ES-I3 (cell line): Measurements from ENCODE around the gene GPR15.

Source experiments
- H3K36me3 ChIP-seq: 2 replicates; pipeline ENCODE4 v1.6.1; 2013; ENCODE audit warnings: mild to moderate bottlenecking, low read length, control low read depth, moderate library complexity; ENCODE audit not compliant: insufficient read depth
- H3K4me1 ChIP-seq: 2 replicates; pipeline ENCODE4 v1.6.1; 2013; ENCODE audit warnings: mild to moderate bottlenecking, control low read depth, low read length; ENCODE audit not compliant: insufficient read depth
- H3K9ac ChIP-seq: 2 replicates; pipeline ENCODE4 v1.6.1; 2013; ENCODE audit warnings: low read depth, mild to moderate bottlenecking, low read length, moderate library complexity
- H3K9me3 ChIP-seq: 2 replicates; pipeline ENCODE4 v1.6.1; 2013; ENCODE audit warnings: mild to moderate bottlenecking, low read length, moderate library complexity; ENCODE audit not compliant: control insufficient read depth, insufficient read depth

Gene GPR15

DNA sequence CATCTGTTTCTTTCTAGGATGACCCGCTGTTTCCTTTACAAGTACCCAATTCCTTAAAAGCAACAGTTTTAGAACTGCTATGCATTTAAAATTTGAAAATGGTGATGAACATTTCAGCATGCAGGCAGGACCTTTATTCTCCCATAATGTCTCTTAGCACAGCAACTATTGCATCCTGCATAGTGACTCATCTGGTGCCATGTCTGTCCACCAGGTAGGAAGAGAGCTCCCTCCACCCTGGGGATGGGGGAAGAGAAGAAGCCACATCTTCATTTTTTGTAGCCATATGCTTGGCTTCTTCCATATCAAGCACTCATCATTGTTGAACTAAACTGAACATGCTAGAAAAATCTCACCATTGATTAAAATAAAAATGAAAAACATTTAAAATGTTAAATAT is 9.9 kb downstream of the GPR15 start:
- Histone ChIP-seq H3K9ac (no peak overlapping the region), H3K9me3 (no peaks in the 10 kb centered on the region; the same call in 1 of the 2 replicates)

DNA sequence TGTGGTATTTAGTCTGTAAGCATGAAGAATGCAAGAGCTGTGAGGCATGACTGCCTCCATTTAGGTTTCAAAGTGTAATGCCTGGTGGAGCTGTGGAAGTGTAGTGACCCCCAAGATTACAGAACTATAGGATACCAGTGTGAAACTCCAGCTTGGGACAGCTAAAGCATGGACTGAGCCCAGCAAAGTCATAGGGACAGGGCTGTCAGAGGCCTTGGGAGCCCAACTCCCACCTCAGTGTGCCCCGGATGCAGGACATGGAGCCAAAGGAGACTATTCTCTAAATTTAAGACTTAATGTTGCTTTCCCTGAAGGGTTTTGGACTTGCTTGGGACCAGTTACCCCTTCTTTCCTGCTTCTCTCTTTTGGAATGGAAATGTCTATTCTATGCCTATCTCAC is 10.8 kb downstream of the GPR15 start:
- no peaks in the 10 kb centered on the region for H3K36me3 ChIP-seq
- H3K9me3 ChIP-seq: no peaks in the 10 kb centered on the region; the same call in 1 of the 2 replicates
- H3K9ac ChIP-seq: no peak overlapping the region
- H3K4me1 ChIP-seq: no peaks in the 10 kb centered on the region

More for the DNA sequence above, 9.9 kb downstream of the GPR15 start:
- H3K4me1 ChIP-seq: no peaks in the 10 kb centered on the region
- no peaks in the 10 kb centered on the region for H3K36me3 ChIP-seq

DNA sequence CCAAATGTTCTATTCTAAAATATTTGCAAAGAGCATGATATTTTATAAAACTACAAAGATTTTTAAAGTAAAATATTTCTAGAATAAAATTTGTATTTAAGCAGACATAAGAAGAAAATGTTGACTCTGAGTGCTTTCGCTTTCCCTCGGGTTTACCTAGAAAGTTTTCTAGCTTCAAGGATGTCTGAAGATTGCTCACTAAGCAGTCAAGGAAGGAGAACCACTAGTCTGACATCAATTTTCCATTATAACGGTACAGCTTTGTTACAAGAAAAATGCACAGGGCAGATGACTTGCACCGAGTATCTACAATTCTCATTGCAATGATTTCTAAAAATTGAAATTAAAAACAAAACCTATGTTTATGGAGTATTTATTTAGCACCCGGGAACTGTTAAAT is 14.2 kb downstream of the GPR15 start:
- Histone ChIP-seq H3K9ac (no peak overlapping the region), H3K4me1 (no peaks in the 10 kb centered on the region), H3K9me3 (no peaks in the 10 kb centered on the region), H3K36me3 (no peaks in the 10 kb centered on the region)

DNA sequence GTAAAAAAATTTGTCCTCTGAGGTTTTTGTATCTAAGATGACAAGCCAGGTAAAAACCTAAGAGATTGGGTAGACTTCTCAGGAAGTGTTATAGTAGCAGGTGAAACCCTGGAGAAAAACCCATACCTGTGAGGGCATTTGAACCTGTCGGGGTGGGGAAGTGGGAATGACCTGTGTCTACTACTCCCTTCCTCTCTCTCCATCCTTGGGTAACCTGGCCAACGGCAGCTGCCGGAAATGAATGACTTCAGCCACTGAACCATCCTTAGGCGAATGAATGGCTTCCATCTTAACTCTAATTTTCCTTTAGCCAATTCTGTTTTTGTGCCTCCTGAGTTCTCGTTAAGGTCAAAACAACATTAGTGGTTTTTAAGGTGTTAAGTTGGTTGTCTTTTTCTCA is 16.8 kb downstream of the GPR15 start:
- Histone ChIP-seq H3K9ac (no peak overlapping the region), H3K36me3 (no peaks in the 10 kb centered on the region), H3K4me1 (no peaks in the 10 kb centered on the region), H3K9me3 (no peaks in the 10 kb centered on the region)

DNA sequence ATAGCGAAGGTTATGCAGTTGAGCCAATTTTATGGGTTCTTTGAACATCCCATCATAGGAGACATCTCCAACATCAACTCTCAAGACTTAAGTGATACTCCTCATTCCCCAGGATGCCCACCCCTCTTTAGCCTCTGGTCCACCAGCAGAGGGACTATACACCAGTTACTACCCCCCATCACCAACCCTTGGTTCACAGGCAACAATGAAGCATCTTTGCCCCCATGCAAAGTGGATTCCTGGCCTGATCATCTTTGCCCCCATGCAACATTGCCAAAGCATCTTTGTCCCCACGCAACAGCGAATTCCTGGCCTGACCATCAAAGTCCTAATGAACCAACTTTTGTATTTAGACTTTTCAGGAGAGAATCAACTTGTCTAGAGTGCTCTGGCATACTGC is 19.1 kb downstream of the GPR15 start:
- Histone ChIP-seq H3K4me1 (no peaks in the 10 kb centered on the region), H3K9me3 (no peaks in the 10 kb centered on the region), H3K9ac (no peak overlapping the region), H3K36me3 (no peaks in the 10 kb centered on the region)

DNA sequence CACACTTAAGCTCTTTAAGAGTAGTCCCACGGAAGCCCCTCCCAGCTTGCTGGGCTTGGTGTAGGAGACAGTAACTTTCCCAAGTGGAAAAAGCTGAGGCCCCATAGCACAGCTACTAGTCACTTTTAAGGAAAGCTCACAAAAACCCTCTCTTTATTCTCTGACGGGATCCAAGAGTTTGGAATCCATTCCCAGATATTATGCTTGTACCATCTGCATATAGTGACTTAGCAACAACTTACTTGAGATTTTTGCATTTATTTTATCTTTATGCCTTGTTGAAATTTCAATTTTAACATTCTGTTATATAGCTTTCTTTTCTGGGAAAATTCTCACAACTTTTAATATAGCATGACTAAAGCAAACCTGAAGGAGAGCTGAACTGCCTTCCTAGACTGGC is 19.5 kb downstream of the GPR15 start:
- no peaks in the 10 kb centered on the region for H3K4me1 ChIP-seq
- no peaks in the 10 kb centered on the region for H3K9me3 ChIP-seq
- no peaks in the 10 kb centered on the region for H3K36me3 ChIP-seq
- no peak overlapping the region for H3K9ac ChIP-seq

DNA sequence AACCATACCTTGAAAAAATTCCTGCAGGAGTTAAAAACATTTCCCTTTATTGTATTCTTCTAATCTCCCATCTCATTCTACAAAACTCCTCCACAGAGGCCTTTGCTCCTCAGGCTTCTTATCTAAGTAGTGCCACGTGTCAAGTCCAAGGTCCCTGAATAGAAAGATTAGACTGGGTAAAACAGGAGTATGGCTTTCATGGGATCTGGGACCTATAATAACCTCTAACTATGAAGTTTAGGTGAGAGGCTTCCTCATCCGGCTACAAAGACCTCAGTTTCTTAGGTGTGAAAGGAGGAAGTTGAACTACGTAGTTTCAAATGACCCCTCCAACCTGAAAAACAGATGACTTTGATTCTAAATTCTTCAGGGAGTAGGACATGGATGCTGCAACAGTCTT is 20.0 kb downstream of the GPR15 start:
- H3K4me1 ChIP-seq: no peaks in the 10 kb centered on the region
- no peaks in the 10 kb centered on the region for H3K9me3 ChIP-seq
- no peaks in the 10 kb centered on the region for H3K36me3 ChIP-seq
- H3K9ac ChIP-seq: no peak overlapping the region

DNA sequence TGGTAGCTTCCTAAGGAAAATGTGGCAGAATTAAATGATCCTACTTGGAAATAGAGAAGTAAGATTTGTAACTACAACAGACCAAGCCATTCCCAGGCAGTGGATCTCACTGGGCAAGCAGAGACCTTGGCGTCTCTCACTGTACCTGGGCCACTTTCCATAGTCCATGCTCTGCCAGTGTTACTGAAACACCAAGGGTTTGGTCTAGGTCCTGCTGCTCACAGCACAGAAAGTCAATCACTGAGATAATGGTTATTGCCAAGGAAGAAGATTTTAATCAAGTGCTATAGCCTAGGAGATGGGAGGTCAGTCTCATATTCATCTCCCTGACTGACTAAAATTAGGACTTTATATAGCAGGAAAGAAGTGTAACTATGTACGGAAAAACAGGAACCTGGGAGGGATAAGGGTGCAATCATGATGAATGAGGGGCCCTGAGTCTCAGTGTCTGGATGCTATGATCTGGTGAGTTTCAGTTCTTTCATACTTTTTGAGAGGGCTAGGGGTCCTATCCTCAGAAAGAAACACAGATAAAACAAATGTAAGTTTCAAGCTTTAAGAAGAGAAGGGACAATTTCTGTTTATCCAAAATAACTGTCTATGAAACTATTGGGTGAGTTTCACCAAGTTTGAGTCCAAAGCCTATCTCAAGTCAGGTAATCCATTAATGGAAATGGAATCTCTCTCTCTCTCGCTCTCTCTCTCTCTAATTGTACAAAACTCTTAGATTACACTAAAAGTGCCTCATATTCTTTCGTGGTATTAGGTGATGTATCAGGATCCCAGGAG is 20.6 kb downstream of the GPR15 start:
- Histone ChIP-seq H3K4me1 (no peaks in the 10 kb centered on the region), H3K36me3 (no peaks in the 10 kb centered on the region), H3K9me3 (no peaks in the 10 kb centered on the region), H3K9ac (no peak overlapping the region)

DNA sequence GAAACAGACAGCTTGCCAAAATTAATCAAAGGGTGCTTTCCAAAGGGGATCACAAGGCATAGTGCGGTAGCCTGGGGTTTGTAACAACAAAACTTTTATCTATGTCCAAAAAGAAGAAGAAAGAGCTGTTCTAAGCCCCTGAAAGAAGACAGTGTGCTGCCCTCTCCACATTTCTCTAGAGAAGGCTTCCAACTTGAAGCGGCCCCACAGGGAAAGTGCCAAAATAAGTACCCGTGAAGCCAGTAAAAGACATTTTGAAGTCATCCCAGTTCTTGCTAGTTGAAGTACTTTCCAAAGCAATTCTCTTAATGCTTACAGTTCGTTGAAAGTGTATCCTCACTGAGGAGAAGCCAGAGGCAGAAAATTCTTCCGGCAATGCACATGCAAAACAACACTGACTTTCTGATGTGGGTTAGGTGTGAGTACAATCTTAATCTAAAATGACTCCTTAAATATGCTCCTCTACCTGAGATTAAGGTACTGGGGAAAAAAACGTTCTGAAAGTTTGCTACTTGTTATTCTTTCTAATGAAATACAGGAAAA is 21.3 kb downstream of the GPR15 start:
- Histone ChIP-seq H3K9ac (no peak overlapping the region), H3K36me3 (no peaks in the 10 kb centered on the region), H3K4me1 (no peaks in the 10 kb centered on the region), H3K9me3 (no peaks in the 10 kb centered on the region)

DNA sequence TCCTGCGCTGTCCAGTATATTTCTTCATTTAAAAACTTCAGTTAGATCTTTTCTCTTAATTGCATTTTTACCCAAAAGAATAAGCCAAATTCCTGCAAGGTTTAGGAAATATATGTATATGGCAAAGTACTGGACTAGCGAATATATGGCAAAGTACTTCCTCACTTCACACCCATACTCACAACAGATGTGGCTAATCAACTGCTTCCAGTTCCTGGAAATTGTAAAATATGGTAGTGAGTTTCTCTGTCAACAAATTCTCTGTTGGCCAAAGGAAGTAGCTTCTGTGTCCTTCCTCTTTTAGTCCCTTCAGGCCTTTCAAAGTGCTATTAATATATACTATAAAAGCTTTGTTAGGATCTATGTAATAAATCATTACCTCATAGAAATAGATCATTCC is 22.0 kb downstream of the GPR15 start:
- Histone ChIP-seq H3K9ac (no peak overlapping the region), H3K4me1 (no peaks in the 10 kb centered on the region), H3K9me3 (no peaks in the 10 kb centered on the region), H3K36me3 (no peaks in the 10 kb centered on the region)

DNA sequence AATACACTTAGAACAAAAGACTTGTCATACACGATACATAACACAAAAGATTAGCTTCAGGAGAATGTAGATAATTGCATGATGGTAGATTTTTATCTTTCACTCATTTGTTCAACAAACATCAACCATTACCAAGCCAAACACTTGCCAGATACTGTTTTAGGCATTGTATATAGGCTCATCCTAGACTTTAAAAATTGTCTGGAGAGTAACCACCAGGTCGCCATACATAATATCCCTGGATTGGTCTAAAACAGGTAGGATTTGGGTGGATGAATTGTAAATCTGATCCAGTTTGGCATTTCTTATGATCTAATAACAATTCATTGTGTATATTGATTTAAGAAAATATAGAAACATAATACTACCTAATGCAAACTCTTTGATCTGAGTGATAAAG is 22.8 kb downstream of the GPR15 start:
- Histone ChIP-seq H3K9ac (no peak overlapping the region), H3K36me3 (no peaks in the 10 kb centered on the region), H3K9me3 (no peaks in the 10 kb centered on the region), H3K4me1 (no peaks in the 10 kb centered on the region)

DNA sequence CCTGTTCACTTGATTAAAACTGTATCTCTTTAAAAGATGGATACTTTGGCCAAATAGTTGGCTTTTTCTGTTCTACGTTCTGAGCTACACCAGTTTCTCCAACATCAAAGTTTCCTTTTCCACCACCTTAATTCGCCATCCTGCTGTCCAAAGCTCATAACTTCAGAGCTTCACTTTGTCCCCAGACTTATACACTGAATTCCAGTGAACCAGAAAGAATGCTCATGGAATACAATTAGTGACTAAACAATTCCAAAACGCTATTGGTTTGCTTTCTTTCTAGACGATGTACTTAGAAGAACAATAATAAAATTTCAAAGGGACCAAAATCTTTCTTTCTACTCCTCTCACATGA is 23.2 kb downstream of the GPR15 start:
- Histone ChIP-seq H3K9ac (no peak overlapping the region), H3K36me3 (no peaks in the 10 kb centered on the region), H3K4me1 (no peaks in the 10 kb centered on the region), H3K9me3 (no peaks in the 10 kb centered on the region)

DNA sequence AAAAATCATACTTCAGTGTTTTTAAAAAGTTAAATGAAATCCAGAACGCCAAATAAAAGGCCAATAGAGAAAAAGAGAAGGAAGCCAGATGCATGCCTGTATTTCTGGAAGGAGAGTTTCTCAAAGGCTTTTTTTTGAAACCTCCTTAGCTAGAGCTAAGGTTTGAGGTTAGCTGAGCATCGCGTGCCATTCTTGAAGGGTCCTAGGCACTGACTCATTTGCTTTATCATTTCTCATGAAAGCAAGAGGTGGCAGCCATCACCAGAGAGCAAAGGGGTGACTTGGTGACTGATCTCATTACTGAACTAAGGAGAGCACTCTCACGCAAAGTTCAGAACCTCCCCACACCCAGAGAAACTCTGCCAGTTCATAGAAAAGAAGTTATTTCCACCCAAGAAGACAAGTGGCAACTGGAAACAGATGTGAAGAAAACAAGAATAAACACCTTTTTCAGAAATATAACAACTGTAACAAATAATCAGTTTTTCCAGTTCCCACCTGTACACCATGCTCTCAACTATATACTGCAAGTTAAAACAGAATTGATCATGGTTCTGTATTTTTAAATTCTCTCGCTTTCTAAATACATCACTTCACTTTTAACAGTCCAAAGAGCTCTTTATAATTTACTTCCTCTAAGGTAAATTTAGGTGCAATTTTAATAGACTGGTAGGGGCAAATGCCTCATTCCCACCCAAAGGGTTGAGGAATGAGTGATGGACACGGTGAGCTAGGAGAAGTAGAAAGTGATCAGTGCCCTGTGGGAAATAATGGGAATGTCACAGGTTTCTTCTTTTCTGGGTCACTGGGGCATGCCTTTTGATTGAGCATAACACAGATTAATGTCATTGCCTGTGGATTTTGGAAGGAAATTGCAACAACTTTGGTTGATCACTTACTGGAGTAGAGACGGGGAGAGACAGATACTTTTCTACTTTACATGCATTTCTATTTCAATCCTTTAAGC is 24.7 kb downstream of the GPR15 start:
- H3K4me1 ChIP-seq: no peaks in the 10 kb centered on the region
- H3K36me3 ChIP-seq: no peaks in the 10 kb centered on the region
- no peak overlapping the region for H3K9ac ChIP-seq
- H3K9me3 ChIP-seq: no peaks in the 10 kb centered on the region

DNA sequence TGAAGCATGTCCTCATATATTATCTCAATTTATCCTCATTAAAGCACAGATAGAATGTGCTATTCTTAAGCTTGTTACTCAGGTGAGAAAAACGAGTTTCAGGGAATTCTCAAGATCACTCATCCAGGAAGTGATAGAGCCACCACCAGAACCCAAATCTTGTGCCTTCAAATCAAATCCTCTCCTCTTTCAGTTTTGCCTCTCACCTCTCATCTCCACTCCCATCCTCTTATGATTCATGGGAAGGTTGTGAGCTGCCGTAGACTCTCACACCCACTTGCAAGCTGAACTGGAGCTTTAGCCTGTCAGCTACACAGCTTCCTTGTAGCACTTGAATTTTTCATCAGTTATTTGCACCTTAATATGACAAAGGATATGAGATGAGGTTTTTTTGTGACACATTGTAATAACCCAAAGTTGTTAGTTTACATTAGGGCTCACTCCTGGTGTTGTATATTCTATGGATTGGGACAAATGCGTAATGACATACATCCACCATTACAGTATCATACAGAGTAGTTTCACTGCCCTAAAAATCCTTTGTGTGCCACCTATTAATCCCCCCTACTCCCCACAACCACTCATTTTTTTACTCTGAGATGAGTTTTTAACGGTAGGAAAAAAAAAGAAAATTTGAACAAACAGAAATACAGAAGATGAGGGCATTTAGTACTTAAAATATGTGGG is 25.7 kb downstream of the GPR15 start:
- no peaks in the 10 kb centered on the region for H3K4me1 ChIP-seq
- H3K36me3 ChIP-seq: no peaks in the 10 kb centered on the region
- no peaks in the 10 kb centered on the region for H3K9me3 ChIP-seq
- no peak overlapping the region for H3K9ac ChIP-seq
